GM18508 (cell line): ENCODE measurements around the gene PCDHA10.
"Not testable (repeated sequence)": the region's sequence is repeated elsewhere in the genome, so short reads cannot be mapped to it uniquely, and the experiment has no call there.

ENCODE experiments used
- ATAC-seq: cut with Tn5 transposase; IDR thresholded peaks from one replicate; pipeline ENCODE4 v1.9.1; 2021; ENCODE audit warnings: moderate number of reproducible peaks; ENCODE audit not compliant: insufficient read depth, unreplicated experiment

Gene PCDHA10, protein sequence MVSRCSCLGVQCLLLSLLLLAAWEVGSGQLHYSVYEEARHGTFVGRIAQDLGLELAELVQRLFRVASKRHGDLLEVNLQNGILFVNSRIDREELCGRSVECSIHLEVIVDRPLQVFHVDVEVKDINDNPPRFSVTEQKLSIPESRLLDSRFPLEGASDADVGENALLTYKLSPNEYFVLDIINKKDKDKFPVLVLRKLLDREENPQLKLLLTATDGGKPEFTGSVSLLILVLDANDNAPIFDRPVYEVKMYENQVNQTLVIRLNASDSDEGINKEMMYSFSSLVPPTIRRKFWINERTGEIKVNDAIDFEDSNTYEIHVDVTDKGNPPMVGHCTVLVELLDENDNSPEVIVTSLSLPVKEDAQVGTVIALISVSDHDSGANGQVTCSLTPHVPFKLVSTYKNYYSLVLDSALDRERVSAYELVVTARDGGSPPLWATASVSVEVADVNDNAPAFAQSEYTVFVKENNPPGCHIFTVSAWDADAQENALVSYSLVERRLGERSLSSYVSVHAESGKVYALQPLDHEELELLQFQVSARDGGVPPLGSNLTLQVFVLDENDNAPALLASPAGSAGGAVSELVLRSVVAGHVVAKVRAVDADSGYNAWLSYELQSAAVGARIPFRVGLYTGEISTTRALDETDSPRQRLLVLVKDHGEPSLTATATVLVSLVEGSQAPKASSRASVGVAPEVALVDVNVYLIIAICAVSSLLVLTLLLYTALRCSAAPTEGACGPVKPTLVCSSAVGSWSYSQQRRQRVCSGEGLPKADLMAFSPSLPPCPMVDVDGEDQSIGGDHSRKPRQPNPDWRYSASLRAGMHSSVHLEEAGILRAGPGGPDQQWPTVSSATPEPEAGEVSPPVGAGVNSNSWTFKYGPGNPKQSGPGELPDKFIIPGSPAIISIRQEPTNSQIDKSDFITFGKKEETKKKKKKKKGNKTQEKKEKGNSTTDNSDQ

DNA sequence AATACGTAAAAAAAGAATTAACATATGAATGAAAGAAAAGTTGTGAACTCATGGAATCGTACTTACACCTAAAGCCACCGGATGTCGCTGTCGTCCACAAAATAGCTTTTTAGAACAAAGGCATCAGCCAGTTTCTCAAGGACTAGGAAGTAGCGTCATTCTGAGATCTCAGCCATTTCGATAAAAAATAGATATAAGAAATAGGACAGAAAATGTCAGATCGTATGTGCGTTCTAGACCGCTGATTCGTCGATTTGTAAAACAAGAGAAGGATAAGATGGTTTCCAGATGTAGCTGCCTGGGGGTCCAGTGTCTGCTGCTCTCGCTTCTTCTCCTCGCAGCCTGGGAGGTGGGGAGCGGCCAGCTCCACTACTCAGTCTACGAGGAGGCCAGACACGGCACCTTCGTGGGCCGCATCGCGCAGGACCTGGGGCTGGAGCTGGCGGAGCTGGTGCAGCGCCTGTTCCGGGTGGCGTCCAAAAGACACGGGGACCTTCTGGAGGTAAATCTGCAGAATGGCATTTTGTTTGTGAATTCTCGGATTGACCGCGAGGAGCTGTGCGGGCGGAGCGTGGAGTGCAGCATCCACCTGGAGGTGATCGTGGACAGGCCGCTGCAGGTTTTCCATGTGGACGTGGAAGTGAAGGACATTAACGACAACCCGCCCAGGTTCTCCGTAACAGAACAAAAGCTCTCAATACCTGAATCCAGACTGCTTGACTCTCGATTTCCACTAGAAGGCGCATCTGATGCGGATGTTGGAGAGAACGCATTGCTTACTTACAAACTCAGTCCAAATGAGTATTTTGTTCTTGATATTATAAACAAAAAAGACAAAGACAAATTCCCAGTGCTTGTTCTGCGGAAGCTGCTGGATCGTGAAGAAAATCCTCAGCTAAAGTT, at the start of gene PCDHA10:
Gene PCDHA10 (plus strand): TSS at position 126 of the 903 bp plus-strand sequence. CDS start 152 bp downstream, at position 278.
- ATAC-seq: no peak

DNA sequence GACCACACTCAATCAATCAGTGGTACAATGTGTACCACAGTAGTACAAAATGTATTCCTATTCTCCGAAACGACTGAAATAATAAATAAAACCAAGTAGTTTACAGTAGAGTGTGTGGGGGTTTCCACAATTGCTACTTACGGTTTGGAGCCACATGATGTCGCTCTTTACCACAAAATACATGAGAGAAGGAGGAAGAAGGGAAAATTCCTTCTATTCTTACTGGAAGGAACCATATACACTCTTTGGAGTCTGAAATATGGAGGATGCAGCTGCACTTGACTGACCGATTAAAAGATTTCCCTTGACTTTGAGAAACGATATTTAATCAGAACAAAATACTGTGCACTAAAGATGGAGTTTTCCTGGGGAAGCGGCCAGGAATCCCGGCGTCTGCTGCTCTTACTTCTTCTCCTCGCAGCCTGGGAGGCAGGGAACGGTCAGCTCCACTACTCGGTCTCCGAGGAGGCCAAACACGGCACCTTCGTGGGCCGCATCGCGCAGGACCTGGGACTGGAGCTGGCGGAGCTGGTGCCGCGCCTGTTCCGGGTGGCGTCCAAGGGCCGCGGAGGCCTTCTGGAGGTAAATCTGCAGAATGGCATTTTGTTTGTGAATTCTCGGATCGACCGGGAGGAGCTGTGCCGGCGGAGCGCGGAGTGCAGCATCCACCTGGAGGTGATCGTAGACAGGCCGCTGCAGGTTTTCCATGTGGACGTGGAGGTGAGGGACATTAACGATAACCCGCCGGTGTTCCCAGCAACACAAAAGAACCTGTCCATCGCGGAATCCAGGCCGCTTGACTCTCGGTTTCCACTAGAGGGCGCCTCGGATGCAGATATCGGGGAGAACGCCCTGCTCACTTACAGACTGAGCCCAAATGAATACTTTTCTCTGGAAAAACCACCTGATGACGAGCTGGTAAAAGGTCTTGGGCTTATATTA, 48.6 kb upstream of the PCDHA10 start, which contains the start of gene PCDHA4:
Gene PCDHA4 (plus strand): TSS at position 235 of the 942 bp plus-strand sequence.
- no peak for ATAC-seq

DNA sequence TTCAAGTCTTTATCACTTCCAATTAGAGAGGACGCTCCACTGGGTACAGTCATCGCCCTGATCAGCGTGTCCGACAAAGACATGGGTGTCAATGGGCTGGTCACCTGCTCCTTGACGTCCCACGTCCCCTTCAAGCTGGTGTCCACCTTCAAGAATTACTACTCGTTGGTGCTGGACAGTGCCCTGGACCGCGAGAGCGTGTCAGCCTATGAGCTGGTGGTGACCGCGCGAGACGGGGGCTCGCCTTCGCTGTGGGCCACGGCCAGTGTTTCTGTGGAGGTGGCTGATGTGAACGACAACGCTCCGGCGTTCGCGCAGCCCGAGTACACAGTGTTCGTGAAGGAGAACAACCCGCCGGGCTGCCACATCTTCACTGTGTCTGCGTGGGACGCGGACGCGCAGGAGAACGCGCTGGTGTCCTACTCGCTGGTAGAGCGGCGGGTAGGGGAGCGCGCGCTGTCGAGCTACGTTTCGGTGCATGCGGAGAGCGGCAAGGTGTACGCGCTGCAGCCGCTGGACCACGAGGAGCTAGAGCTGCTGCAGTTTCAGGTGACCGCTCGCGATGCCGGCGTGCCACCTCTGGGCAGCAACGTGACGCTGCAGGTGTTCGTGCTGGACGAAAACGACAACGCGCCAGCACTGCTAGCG, 47.3 kb upstream of the PCDHA10 start:
- not testable (repeated sequence) for ATAC-seq

DNA sequence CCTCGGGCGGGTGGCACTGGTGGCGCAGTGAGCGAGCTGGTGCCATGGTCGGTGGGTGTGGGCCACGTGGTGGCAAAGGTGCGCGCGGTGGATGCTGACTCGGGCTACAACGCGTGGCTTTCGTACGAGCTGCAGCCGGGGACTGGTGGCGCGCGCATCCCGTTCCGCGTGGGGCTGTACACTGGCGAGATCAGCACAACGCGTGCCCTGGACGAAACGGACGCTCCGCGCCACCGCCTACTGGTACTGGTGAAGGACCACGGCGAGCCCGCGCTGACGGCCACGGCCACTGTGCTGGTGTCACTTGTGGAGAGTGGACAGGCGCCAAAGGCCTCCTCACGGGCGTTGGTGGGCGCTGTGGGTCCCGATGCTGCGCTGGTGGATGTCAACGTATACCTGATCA, 46.8 kb upstream of the PCDHA10 start:
- no peak for ATAC-seq

DNA sequence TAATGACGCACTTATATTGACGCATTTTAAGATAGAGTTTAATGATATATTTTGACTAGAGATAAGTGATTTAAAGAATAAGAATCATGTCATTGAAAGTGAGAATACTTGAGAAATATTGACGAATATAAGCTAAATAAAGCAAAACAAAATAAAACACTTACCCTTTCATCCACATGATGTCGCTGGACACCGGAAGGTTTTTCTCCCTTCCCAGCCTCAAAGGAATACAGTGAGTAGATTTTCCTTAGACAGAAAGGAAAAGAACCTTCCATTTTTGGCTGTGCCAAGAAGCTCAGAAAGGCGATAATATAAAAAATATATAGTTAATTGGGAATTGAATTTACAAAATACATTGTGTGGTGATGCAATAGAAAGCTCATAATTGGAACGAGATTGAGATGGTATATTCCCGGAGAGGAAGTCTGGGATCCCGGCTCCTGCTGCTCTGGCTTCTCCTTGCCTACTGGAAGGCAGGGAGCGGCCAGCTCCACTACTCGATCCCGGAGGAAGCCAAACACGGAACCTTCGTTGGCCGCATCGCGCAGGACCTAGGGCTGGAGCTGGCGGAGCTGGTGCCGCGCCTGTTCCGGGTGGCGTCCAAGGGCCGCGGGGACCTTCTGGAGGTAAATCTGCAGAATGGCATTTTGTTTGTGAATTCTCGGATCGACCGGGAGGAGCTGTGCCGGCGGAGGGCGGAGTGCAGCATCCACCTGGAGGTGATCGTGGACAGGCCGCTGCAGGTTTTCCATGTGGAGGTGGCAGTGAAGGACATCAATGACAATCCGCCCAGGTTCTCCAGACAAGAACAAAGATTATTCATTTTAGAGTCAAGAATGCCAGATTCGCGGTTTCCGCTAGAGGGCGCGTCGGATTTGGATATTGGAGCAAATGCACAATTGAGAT, 34.1 kb upstream of the PCDHA10 start, which contains the start of gene PCDHA5:
Gene PCDHA5 (plus strand): TSS at position 239 of the 906 bp plus-strand sequence.
- no peak for ATAC-seq

DNA sequence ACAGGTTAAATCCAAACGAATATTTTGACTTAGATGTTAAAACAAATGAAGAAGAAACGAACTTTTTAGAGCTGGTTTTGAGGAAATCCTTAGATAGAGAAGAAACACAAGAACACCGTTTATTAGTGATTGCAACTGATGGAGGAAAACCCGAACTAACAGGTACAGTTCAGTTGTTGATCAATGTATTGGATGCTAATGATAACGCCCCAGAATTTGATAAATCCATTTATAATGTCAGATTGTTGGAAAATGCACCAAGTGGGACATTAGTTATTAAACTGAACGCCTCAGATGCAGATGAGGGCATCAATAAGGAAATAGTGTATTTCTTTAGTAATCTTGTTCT, 33.4 kb upstream of the PCDHA10 start:
- ATAC-seq: no peak

DNA sequence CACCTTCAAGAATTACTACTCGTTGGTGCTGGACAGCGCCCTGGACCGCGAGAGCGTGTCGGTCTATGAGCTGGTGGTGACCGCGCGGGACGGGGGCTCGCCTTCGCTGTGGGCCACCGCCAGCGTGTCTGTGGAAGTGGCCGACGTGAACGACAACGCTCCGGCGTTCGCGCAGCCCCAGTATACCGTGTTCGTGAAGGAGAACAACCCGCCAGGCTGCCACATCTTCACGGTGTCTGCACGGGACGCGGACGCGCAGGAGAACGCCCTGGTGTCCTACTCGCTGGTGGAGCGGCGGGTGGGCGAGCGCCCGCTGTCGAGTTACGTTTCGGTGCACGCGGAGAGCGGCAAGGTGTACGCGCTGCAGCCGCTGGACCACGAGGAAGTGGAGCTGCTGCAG, 32.7 kb upstream of the PCDHA10 start:
- ATAC-seq: not testable (repeated sequence)

DNA sequence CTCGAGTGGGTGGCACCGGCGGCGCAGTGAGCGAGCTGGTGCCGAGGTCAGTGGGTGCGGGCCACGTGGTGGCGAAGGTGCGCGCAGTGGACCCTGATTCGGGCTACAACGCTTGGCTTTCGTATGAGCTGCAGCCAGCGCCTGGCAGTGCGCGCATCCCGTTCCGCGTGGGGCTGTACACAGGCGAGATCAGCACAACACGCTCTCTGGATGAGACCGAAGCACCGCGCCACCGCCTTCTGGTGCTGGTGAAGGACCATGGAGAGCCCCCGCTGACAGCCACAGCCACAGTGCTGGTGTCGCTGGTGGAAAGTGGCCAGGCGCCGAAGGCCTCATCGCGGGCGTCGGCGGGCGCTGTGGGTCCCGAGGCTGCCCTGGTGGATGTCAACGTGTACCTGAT, 32.2 kb upstream of the PCDHA10 start:
- no peak for ATAC-seq

DNA sequence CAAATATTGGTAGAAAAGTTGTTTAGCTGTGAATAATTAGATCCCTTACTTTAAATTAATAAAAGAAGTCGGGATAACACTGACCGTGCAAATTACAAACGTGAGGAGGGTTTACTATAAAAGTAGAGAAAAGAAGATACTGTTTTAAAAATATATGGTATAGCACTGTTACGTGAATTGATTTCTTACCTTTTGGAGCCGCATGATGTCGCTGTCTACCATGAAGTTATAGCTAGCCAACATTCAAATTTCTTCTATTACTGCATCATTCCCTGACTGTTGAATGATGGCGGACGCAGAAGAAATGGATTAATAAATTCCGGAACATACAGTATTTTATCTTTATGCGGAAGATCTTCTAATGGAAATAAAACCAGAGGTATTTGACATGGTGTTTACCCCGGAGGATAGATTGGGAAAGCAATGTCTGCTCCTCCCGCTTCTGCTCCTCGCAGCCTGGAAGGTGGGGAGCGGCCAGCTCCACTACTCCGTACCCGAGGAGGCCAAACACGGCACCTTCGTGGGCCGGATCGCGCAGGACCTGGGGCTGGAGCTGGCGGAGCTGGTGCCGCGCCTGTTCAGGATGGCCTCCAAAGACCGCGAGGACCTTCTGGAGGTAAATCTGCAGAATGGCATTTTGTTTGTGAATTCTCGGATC, 27.9 kb upstream of the PCDHA10 start, which contains the start of gene PCDHA6:
Gene PCDHA6 (plus strand): TSS at position 257 of the 658 bp plus-strand sequence. CDS start 132 bp downstream, at position 389.
- ATAC-seq: no peak

DNA sequence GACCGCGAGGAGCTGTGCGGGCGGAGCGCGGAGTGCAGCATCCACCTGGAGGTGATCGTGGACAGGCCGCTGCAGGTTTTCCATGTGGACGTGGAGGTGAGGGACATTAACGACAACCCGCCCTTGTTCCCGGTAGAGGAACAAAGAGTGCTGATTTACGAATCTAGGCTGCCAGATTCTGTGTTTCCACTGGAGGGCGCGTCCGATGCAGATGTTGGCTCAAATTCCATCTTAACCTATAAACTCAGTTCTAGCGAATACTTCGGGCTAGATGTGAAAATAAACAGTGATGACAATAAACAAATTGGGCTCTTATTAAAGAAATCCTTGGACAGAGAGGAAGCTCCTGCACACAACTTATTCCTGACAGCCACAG, 27.3 kb upstream of the PCDHA10 start:
- no peak for ATAC-seq

DNA sequence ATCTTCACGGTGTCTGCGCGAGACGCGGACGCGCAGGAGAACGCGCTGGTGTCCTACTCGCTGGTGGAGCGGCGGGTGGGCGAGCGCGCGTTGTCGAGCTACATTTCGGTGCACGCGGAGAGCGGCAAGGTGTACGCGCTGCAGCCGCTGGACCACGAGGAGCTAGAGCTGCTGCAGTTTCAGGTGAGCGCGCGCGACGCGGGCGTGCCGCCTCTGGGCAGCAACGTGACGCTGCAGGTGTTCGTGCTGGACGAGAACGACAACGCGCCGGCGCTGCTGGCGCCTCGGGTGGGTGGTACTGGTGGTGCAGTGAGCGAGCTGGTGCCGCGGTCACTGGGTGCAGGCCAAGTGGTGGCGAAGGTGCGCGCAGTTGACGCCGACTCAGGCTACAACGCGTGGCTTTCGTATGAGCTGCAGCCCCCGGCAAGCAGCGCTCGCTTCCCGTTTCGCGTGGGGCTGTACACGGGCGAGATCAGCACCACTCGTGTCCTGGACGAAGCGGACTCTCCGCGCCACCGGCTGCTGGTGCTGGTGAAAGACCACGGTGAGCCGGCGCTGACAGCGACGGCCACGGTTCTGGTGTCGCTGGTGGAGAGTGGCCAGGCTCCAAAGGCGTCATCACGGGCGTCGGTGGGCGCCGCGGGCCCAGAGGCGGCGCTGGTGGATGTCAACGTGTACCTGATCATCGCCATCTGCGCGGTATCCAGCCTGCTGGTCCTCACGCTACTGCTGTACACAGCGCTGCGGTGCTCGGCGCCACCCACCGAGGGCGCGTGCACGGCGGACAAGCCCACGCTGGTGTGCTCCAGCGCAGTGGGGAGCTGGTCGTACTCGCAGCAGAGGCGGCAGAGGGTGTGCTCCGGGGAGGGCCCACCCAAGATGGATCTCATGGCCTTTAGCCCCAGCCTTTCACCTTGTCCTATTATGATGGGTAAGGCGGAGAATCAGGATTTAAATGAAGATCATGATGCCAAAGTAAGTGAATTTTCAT, 25.9 kb upstream of the PCDHA10 start:
- not testable (repeated sequence) for ATAC-seq

DNA sequence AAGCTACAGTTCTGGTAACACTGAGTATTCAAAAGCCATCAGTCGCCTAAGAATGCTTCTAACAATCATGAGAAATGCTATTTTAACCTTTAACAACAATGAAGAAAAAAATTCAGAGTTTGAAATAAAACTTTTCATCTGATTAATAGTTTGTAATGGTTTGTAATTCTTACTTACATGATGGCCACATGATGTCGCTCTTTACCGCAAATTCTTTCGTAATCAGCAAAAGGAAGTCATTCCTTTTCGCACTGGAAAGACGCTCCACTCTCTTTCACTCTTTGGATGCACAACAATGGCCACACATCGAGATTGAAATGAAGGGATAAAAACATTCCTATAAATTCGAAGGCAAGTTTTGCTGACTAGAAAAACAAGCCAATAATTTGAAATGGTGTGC, 21.7 kb upstream of the PCDHA10 start, which contains the start of gene PCDHA7:
Gene PCDHA7 (plus strand): TSS at position 277 of the 400 bp plus-strand sequence. CDS start 115 bp downstream, at position 392.
- no peak for ATAC-seq

DNA sequence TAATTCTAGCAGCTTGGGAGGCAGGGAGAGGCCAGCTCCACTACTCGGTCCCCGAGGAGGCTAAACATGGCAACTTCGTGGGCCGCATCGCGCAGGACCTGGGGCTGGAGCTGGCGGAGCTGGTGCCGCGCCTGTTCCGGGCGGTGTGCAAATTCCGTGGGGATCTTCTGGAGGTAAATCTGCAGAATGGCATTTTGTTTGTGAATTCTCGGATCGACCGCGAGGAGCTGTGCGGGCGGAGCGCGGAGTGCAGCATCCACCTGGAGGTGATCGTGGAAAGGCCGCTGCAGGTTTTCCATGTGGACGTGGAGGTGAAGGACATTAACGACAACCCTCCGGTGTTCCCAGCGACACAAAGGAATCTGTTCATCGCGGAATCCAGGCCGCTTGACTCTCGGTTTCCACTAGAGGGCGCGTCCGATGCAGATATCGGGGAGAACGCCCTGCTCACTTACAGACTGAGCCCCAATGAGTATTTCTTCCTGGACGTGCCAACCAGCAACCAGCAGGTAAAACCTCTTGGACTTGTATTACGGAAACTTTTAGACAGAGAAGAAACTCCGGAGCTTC, 21.2 kb upstream of the PCDHA10 start:
- not testable (repeated sequence) for ATAC-seq

DNA sequence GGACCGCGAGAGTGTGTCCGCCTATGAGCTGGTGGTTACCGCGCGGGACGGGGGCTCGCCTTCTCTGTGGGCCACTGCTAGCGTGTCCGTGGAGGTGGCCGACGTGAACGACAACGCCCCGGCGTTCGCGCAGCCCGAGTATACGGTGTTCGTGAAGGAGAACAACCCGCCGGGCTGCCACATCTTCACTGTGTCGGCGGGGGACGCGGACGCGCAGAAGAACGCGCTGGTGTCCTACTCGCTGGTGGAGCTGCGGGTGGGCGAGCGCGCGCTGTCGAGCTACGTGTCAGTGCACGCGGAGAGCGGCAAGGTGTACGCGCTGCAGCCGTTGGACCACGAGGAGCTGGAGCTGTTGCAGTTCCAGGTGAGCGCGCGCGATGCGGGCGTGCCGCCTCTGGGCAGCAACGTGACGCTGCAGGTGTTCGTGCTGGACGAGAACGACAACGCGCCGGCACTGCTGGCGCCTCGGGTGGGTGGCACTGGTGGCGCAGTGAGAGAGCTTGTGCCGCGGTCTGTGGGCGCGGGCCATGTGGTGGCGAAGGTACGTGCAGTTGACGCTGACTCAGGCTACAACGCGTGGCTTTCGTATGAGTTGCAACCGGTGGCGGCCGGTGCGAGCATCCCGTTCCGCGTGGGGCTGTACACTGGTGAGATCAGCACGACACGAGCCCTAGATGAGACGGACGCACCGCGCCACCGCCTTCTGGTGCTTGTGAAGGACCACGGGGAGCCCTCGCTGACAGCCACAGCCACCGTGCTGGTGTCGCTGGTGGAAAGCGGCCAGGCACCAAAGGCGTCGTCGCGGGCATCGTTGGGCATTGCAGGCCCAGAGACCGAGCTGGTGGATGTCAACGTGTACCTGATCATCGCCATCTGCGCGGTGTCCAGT, 19.8 kb upstream of the PCDHA10 start:
- ATAC-seq: no peak
